PC-9 (cell line): ENCODE measurements around the gene KCNH3. TPM values are rescaled to one million over a fixed set of nuclear protein-coding genes. Genes with fewer than 3 reads are reported as not detected.
"Not testable (repeated sequence)": the region's sequence is repeated elsewhere in the genome, so short reads cannot be mapped to it uniquely, and the experiment has no call there.

ENCODE experiments used
- BruUV-seq: library from RNA; stranded (reverse); fragments of 400-500 nt; replicated peaks from 2 replicates; lab custom pipeline; 2021; lab: Mats Ljungman, UMichigan
- CTCF ChIA-PET: fragments of 300-600 bp; sonication (Branson Sonifier 250); formaldehyde crosslinking; loops from one replicate; lab custom pipeline; 2022; ENCODE audit warnings: antibody characterized with exemption; lab: Charles Lee
- POLR2A ChIA-PET: fragments of 300-600 bp; sonication (Branson Sonifier 250); formaldehyde crosslinking; loops from one replicate; lab custom pipeline; 2022; ENCODE audit warnings: antibody characterized with exemption; ENCODE audit not compliant: unreplicated experiment; lab: Charles Lee
- DNase-seq, 2 experiments: peaks; one replicate each; pipeline versions ENCODE4 v3.0.0 to v3.0.0-alpha.2; 2015 to 2022; ENCODE audit warnings: mixed read lengths in 1 of 2
- H2AFZ ChIP-seq: fragments of 200-600 bp; sonication (generic); 2 replicates; pipeline ENCODE4 v1.8.1; 2017; ENCODE audit warnings: antibody characterized with exemption
- H3F3A ChIP-seq: fragments of 200-600 bp; sonication (generic); 2 replicates; pipeline ENCODE4 v1.8.1; 2017; ENCODE audit warnings: antibody characterized with exemption, mild to moderate bottlenecking, low read depth; ENCODE audit not compliant: insufficient read depth
- H3K27ac ChIP-seq: fragments of 200-600 bp; sonication (generic); 2 replicates; pipeline ENCODE4 v1.6.1; 2016; ENCODE audit warnings: mixed run types
- H3K27me3 ChIP-seq: fragments of 200-600 bp; sonication (generic); 2 replicates; pipeline ENCODE4 v1.6.1; 2016; ENCODE audit warnings: low read depth, mixed run types; ENCODE audit not compliant: insufficient read depth
- H3K36me3 ChIP-seq: fragments of 200-600 bp; sonication (generic); 2 replicates; pipeline ENCODE4 v1.6.1; 2016; ENCODE audit warnings: low read depth, mixed run types
- H3K4me1 ChIP-seq: fragments of 200-600 bp; sonication (generic); replicated peaks from 2 replicates; pipeline ENCODE4 v1.6.1; 2016; ENCODE audit warnings: mixed run types; ENCODE audit not compliant: insufficient read depth
- H3K4me2 ChIP-seq: fragments of 200-600 bp; sonication (generic); 2 replicates; pipeline ENCODE4 v1.6.1; 2017; ENCODE audit warnings: mixed run types
- H3K4me3 ChIP-seq: fragments of 200-600 bp; sonication (generic); 2 replicates; pipeline ENCODE4 v1.6.1; 2016; ENCODE audit warnings: mixed run types
- H3K79me2 ChIP-seq: fragments of 200-600 bp; sonication (generic); 2 replicates; pipeline ENCODE4 v1.6.1; 2017; ENCODE audit warnings: low read depth, mixed run types
- H3K9me2 ChIP-seq: fragments of 200-600 bp; sonication (generic); 2 replicates; pipeline ENCODE4 v1.8.1; 2017; ENCODE audit warnings: mild to moderate bottlenecking; ENCODE audit not compliant: insufficient read depth
- H3K9me3 ChIP-seq: fragments of 200-600 bp; sonication (generic); 2 replicates; pipeline ENCODE4 v1.8.1; 2016; ENCODE audit warnings: low read depth; ENCODE audit not compliant: insufficient read depth
- H4K20me1 ChIP-seq: fragments of 200-600 bp; sonication (generic); 2 replicates; pipeline ENCODE4 v1.8.1; 2017; ENCODE audit not compliant: insufficient read depth
- CTCF ChIP-seq: fragments of 200-600 bp; sonication (generic); conservative IDR thresholded peaks from 2 replicates; pipeline ENCODE4 v1.6.1; 2017; ENCODE audit warnings: mixed run types, antibody characterized with exemption, mild to moderate bottlenecking, moderate library complexity
- EZH2 ChIP-seq: fragments of 200-600 bp; sonication (generic); IDR thresholded peaks from 2 replicates; pipeline ENCODE4 v1.8.0; 2017; ENCODE audit warnings: antibody characterized with exemption, low read depth
- intact Hi-C: fragments of 100-400 bp; cut with micrococcal nuclease; formaldehyde crosslinking; loops from one replicate; pipeline ENCODE4 v1.10.0; 2022; ENCODE audit not compliant: unreplicated experiment
- total RNA-seq: library from RNA; stranded (reverse); gene quantifications from 2 replicates; pipeline ENCODE4 v1.2.3, GENCODE V29; 2021

Gene KCNH3
- total RNA-seq, 1 experiment from 2014 or later, result not detected

DNA sequence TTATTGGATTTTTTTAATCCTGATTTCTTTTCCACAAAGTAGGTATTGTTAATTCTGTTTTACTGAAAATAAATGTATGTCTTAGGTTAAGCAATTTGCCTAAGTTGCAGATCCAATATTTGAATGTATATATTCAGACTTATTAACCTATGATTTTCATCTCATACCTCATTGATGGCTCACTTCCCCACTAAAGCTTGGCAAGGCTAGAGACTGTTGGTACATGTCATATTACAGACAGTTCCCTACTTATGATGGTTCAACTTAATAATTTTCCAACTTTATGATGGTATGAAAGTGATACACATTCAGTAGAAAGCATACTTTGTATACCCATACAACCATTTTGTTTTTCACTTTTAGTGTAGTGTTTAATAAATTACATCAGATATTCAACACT is 33.2 kb upstream of the KCNH3 start:
- no peaks in the 10 kb centered on the region for H3K9me3 ChIP-seq
- H4K20me1 ChIP-seq, result no peaks in the 10 kb centered on the region
- no TSS peak for BruUV-seq
- H3K4me2 ChIP-seq, result no peak overlapping the region
- TF ChIP-seq EZH2, result no peak
- no peak for TF ChIP-seq CTCF
- H3K27ac ChIP-seq, result no peak overlapping the region
- ChIA-PET CTCF (no interaction called here), POLR2A (no interaction called here)
- no peaks in the 10 kb centered on the region for H3K27me3 ChIP-seq
- H3K4me3 ChIP-seq, result no peak overlapping the region
- intact Hi-C loops, result no loop called here
- peaks cover 6% of the 10 kb centered on the region for H3F3A ChIP-seq
- no peaks in the 10 kb centered on the region for H3K9me2 ChIP-seq
- H3K36me3 ChIP-seq, result no peaks in the 10 kb centered on the region; the same call in 1 of the 2 replicates
- no peak overlapping the region for H2AFZ ChIP-seq
- no peaks in the 10 kb centered on the region for H3K4me1 ChIP-seq
- no peaks in the 10 kb centered on the region for H3K79me2 ChIP-seq
- no peak for DNase-seq

DNA sequence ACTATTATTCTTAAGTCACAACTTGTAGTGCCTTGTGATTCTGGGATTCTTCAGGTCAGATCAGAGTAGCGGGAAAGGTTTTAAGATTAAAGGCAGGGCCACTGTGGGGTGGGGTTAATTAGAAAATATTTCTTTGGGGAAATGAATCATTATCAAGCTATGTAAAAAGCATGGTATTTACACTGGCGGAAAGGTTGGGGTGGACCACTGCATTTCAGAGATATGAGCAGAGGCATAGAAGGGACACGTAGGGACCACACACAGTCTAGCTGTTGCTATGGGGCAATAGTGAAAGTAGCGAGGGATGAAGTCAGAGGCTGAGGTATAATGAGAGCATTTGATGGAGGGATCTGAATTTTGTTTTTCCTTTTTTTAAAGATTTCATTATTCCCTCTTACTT is 31.7 kb upstream of the KCNH3 start:
- BruUV-seq, result no TSS peak
- peaks cover 6% of the 10 kb centered on the region for H3F3A ChIP-seq
- no peak for TF ChIP-seq CTCF
- TF ChIP-seq EZH2, result no peak
- no peaks in the 10 kb centered on the region for H4K20me1 ChIP-seq
- H3K9me2 ChIP-seq, result no peaks in the 10 kb centered on the region
- intact Hi-C loops, result no loop called here
- POLR2A ChIA-PET, result interaction anchor here (0.6 kb wide), 2 partner anchors 140 to 149 kb away, joined by 4 to 7 read pairs; no protein-coding TSS in a partner anchor
- no peaks in the 10 kb centered on the region for H3K4me1 ChIP-seq
- H3K36me3 ChIP-seq, result no peaks in the 10 kb centered on the region; the same call in 1 of the 2 replicates
- no peak for DNase-seq
- H3K4me3 ChIP-seq, result no peak overlapping the region
- no peak overlapping the region for H3K4me2 ChIP-seq
- no peak overlapping the region for H3K27ac ChIP-seq
- H3K27me3 ChIP-seq, result no peaks in the 10 kb centered on the region
- H3K9me3 ChIP-seq, result no peaks in the 10 kb centered on the region
- H3K79me2 ChIP-seq, result no peaks in the 10 kb centered on the region
- H2AFZ ChIP-seq, result no peak overlapping the region
- CTCF ChIA-PET, result interaction anchor here (0.7 kb wide), 1 partner anchor 24 kb away, joined by 4 read pairs; no protein-coding TSS in a partner anchor

DNA sequence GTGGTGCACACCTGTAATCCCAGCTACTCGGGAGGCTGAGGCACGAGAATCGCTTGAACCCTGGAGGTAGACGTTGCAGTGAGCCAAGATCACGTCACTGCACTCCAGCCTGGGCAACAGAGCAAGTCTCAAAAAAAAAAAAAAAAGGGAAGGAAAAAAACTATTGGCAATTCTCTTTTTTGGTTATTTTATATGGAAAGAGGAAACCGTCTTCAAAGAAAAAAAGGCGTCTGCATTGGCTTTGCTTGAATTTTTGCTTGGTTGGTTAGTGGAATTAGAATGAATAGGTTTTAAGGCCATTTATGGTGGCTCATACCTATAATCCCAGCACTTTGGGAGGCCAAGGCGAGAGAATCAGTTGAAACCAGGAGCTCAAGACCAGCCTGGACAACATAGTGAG is 29.1 kb upstream of the KCNH3 start:
- H4K20me1 ChIP-seq, H3K9me2 ChIP-seq, POLR2A ChIA-PET, H3K27ac ChIP-seq, H3K27me3 ChIP-seq, DNase-seq, H3K79me2 ChIP-seq, H3K36me3 ChIP-seq, H3K4me1 ChIP-seq, BruUV-seq, H3K9me3 ChIP-seq, H3K4me3 ChIP-seq, H2AFZ ChIP-seq, H3K4me2 ChIP-seq, intact Hi-C loops: not testable (repeated sequence)
- CTCF ChIA-PET, result interaction anchor here (0.6 kb wide), 2 partner anchors 11 to 28 kb away, joined by 10 to 17 read pairs; no protein-coding TSS in a partner anchor
- H3F3A ChIP-seq, result peaks cover 24% of the 10 kb centered on the region

DNA sequence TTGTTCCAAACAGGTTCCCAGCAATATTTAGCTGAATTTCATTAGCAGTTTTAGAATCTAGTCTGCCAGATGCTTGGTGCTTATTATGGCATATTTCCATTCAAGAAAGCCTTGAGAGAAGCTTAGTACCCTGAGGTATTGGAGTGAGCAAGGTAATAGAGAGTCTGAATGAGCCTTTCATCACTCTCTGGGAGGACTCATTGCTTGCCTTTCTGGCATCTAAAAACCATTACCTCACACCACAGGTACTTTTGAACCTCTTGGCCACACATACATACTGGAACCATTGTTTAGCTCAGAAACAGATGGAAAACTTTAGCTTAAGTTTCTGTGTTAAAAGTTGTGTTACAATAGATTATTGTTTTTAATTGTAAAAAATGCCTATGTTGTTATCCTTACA is 27.4 kb upstream of the KCNH3 start:
- Histone ChIP-seq H3K79me2 (no peaks in the 10 kb centered on the region), H3K4me3 (no peak overlapping the region), H3K27me3 (no peaks in the 10 kb centered on the region), H3K4me2 (no peak overlapping the region), H4K20me1 (no peaks in the 10 kb centered on the region), H3K27ac (no peak overlapping the region), H3K4me1 (peaks cover 11% of the 10 kb centered on the region), H2AFZ (no peak overlapping the region), H3F3A (peaks cover 30% of the 10 kb centered on the region), H3K36me3 (no peaks in the 10 kb centered on the region), H3K9me2 (no peaks in the 10 kb centered on the region), H3K9me3 (no peaks in the 10 kb centered on the region)
- ChIA-PET POLR2A (interaction anchor here (0.6 kb wide), 1 partner anchor 154 kb away, joined by 9 read pairs; no protein-coding TSS in a partner anchor), CTCF (interaction anchor here (4.4 kb wide), 1 partner anchor 153 kb away, joined by 51 read pairs; no protein-coding TSS in a partner anchor)
- BruUV-seq, result no TSS peak
- intact Hi-C loops, result no loop called here
- DNase-seq, result no peak
- TF ChIP-seq EZH2, result no peak
- TF ChIP-seq CTCF, result no peak
